GM12872 (cell line): ENCODE measurements around the gene SPRED2.

Source experiments
- CTCF ChIP-seq: IDR thresholded peaks from 3 replicates; pipeline ENCODE4 v1.5.1; 2011; ENCODE audit warnings: low read depth, mild to moderate bottlenecking, low read length, moderate library complexity; ENCODE audit not compliant: insufficient read depth

SPRED2 gene

GRCh38 chr2:65438137-65438899, 5.9 kb upstream of the SPRED2 start:
- no peak for TF ChIP-seq CTCF

- TF ChIP-seq CTCF, result no peak
Measured at GRCh38 chr2:65437392-65438135, 5.2 kb upstream of the SPRED2 start.

GRCh38 chr2:65436824-65437221, 4.4 kb upstream of the SPRED2 start:
- no peak for TF ChIP-seq CTCF

- TF ChIP-seq CTCF, result no peak
Measured at GRCh38 chr2:65436169-65436823, 3.9 kb upstream of the SPRED2 start.

- 0 out of 3 replicates have a peak, but pooled peaks have one; percentile 8 for TF ChIP-seq CTCF
Measured at GRCh38 chr2:65435625-65436168, 3.3 kb upstream of the SPRED2 start.

GRCh38 chr2:65434592-65435241, 2.3 kb upstream of the SPRED2 start:
- TF ChIP-seq CTCF, result no peak
